HG03095 (cell line): ENCODE data around the gene IKZF1.

Experiments used
- ATAC-seq: cut with Tn5 transposase; IDR thresholded peaks from one replicate; pipeline ENCODE4 v1.9.1; 2021; ENCODE audit warnings: moderate library complexity; ENCODE audit not compliant: unreplicated experiment

The IKZF1 gene

DNA sequence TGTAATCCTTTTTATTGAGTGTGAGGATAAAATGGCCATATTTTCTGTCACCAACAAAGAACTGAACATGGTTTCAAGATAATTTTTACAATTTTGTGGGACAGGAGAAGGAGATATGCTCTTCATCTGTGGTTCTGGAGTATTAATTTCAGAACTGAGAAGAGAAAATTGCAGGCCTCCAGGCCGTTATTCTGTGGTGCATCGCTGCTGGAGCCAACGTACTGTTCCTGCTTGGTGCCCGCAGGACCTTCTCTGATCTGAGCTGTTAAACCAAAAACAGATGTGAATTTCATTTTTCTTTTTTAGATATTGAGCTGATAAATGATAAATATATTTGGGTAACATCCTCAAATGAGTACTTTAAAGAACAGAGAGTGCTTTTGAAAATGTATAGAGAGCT lies 63.9 kb downstream of the IKZF1 start:
- ATAC-seq: no peak

DNA sequence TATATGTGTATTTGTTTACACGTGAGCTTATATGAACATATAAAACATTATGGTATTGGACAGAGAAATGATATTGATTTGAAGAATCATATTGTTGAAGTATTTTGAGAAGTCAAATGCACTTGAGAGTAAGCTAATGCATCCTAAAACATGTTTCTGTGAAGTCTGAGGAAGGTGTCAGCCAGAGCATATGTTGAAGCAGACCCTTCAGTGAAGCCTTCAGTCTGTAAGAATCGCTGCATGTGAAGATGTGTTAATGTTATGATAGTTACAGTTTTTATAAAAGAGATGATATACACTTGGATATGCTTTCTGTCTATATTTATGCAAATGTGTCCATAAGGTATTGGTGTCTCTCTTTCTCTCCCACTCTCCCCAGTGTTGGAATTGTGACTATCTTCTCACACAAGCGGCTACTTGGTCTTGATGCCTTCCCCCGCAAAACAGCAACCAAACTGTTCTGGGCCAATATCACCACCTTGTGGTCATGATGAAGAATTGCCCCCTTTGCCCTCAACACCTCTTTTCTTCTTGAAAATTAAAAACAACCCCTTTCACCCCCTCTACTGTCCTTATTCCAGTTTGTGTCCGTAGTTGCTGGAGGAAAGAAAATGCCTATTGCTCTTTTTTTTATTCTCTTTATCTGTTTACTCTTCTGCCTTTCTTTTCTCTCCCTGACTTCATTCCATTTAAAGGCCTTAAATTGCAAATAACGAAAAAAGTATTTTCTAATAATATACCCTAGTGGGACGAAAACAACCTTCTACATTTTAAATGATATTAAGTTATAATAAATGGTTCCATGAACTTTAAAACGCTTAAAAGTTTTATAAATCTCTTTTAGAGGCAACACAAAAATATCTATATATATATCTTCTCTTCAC lies 64.9 kb downstream of the IKZF1 start:
- no peak for ATAC-seq

DNA sequence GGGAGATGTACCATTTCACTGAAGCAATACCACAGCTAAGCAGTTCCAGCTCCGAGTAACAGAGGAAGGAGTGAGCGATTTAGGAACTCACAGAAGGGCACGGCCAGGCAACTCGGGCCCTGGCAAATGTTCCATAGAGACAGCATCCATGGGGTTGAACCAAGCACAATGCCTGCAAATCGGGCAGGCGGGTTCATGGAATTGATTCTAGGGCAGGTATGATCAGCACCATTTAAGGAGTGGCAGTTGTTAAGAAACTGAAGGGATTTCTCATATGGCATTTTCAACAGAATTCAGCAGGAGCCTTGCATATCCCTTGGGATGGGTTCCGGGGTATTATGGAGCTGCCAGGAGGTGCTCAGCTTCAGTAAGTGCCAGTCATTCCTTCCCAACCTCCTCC lies 66.4 kb downstream of the IKZF1 start:
- no peak for ATAC-seq

DNA sequence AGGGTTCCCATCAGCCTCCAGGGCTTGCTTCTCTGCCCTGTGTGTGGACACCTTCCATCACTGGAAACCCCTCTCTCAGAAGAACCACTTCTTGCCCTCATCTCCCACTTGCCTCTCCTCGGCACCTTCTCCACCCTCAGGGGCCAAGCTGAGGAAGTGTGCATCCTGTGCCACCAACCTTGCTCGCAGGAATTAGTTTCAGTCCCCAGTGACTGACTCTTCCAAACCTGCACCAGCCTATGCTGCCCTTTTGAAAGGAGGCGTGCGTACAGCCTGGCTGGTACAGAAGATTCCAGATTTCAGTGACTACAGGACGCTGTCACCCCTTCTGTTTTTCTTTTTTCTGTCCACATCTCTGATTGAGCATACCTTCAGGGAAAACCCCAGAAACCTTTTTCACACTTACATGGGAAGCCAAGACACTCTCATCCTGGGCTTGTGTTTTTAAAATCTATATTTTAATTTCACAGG lies 67.1 kb downstream of the IKZF1 start:
- ATAC-seq: no peak

DNA sequence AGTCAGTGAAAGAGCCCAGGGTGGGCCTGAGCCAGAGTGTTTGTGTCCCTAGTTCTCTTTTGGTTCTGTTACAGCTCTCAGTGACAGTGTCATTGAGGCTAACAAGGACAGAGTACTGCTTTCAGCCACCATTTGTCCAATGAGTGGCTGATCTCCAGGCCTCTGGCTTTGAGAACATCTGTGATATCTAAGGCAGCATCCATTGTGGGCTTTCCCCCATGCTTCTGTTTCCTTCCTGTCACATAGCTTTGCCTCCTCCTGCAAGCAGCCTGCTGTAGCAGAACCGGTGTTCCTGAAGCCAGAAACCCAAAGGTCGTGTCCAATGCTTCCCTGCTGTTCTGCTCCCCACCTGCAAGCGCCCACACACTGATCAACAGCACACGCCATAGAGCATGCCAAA lies 68.4 kb downstream of the IKZF1 start:
- ATAC-seq: no peak

DNA sequence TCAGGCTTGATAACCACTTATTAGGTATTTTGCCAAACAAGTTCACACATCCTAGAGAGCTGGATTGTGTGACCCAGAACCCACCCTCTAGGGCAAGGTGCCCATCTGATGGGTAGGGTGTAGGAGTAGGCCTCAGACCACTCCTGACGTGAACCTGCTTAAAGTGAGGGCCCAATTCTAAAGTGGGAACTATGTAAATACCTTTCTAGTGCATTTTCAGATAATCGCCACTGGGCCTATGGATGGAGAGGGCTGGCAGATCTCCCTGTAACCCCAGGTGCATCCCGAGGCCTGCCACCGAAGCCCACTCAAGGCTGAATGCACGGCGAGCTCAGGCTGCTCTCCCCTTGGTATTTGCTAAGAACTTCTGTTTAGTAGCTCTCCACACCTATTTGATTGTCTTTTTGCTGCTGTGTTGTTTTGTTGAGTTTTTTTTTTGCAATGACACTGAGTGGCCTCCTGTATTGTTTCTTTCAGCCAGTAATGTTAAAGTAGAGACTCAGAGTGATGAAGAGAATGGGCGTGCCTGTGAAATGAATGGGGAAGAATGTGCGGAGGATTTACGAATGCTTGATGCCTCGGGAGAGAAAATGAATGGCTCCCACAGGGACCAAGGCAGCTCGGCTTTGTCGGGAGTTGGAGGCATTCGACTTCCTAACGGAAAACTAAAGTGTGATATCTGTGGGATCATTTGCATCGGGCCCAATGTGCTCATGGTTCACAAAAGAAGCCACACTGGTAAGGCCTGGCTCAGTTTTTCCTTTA lies 71.7 kb downstream of the IKZF1 start:
- no peak for ATAC-seq

DNA sequence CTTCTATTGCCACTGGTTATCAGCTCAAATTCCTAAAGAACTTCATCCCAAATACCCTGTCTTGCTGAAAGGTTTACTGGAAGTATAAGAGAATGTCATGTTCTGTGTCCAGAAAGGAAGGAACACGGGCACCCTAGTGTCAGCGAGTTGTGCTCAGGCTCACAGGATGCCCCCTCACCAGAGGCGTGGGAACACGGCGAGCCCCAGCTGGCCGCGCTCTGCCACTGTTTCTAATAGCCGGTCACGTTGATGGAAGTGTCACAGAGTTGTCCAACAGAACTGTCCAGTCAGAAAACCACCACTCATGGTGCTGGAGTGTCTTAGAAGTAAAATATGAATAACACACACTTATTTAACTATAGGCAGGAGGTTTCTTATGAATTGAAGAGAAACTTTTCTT lies 72.8 kb downstream of the IKZF1 start:
- ATAC-seq: no peak

DNA sequence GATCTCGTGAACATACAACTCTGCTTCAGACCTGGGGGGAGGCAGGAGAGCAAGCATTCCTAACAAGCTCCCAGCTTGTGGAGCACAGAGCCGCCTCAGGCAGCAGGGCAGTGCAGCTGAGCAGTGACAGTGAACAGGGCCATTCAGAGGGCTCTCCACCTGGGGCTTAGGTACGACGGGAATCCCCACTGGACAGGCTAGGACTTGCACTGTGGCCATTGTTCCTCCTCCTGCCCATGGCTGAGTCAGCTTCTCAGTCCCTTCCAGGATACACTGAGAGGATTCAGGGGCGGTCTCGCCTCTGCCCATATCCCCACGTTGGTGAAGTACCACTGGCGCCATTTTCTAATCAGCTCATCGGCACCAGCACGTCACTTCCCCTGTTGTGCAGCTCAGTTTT lies 74.6 kb downstream of the IKZF1 start:
- no peak for ATAC-seq

DNA sequence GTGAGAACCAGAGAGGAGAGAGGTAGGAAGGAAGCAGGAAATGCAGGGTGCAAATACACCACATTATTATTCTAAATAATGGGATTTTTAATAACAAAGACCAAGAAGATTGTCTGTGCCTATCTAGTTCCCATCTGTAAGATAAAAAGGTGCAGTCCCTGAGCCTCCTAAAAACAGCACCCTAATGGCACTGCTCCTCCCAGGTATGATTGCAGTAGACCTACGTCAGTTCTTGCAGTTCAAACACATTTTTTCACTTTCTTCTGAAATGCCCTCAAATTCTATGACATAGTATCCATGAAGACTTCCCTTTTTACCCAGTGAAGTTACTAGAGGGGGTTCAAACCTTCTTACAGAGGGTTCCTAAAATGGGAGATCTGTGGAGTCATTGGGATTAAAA lies 75.0 kb downstream of the IKZF1 start:
- ATAC-seq: no peak

DNA sequence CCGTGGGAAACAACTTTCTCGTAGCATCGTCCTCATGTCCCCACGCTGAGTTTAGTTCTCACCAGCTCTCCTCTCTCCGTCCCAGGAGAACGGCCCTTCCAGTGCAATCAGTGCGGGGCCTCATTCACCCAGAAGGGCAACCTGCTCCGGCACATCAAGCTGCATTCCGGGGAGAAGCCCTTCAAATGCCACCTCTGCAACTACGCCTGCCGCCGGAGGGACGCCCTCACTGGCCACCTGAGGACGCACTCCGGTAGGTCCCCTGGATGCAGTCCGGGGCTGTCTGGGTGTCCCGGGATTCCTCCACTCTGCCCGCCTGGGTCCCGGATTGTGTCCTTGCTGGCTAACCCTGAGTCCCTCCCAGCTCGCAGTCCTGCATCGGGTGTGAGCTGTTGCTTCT lies 77.9 kb downstream of the IKZF1 start:
- no peak for ATAC-seq

DNA sequence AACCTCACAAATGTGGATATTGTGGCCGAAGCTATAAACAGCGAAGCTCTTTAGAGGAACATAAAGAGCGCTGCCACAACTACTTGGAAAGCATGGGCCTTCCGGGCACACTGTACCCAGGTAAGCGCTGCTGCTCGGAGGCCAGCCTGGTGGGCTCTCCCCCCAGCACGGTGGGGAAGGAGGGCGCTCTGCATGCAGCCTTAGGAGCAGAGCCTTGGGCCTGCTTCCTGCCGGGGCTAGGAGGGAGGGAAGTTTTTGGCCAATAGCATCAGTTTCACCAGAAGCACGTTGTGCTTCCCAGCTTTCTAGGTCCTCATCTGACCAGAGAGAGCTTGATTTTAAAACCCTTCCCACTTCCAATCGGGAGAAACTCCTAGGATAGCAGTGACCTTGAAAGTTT lies 82.8 kb downstream of the IKZF1 start:
- no peak for ATAC-seq

DNA sequence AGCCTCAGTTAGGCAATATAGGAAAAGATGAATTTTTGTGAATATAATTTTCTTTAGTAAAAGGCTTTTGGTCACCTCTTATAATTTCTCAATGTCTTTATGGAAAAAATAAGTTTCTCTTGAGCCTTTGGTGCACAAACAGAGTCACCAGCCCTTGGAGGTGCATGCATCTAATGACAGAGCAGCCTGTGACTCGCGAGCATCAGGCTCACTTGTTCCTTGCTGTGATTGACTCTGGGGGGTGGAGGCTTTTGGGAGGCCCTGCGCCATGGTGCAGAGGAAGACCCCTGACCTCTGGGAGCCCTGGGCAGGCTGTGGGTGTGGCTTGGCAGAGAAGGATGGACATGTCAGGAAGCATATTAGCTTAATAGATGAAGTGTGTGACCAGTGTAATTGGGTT lies 85.4 kb downstream of the IKZF1 start:
- ATAC-seq: no peak

DNA sequence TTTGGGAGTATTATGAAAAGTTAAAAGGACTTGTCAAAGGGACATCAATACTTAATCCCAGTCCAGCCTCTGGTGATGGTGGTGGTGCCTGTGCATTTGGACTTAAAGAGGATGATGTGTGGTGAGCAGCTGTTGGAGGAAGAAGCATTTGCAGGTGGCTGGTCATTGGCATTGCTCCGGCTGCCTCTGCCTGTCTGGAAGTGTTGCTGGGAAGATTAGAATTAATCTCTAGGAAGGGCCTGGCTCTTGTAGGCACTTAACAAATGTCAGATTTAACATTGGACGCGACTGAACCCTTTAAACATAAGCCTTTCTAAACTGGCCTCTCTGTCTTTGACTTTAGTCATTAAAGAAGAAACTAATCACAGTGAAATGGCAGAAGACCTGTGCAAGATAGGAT lies 86.9 kb downstream of the IKZF1 start:
- ATAC-seq: no peak

DNA sequence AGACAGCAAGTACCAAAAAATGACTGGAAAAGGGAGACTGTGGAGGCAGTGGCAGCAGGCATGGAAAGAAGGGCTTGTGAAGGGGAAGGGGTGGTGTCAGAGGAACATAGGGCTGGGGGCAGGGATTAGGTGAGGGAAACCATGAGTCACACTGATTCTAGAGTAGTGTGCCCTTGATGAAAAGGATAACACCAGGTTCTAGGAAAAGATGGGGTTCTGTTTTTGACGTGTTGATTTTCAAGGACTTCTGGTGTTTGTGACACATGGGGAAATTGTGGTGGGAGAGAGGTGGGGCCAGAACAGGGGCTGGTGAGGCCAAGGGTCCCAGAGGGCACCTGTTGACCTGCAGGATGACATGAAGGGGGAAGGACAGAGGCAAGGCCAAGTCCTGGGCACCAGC lies 88.6 kb downstream of the IKZF1 start:
- no peak for ATAC-seq

DNA sequence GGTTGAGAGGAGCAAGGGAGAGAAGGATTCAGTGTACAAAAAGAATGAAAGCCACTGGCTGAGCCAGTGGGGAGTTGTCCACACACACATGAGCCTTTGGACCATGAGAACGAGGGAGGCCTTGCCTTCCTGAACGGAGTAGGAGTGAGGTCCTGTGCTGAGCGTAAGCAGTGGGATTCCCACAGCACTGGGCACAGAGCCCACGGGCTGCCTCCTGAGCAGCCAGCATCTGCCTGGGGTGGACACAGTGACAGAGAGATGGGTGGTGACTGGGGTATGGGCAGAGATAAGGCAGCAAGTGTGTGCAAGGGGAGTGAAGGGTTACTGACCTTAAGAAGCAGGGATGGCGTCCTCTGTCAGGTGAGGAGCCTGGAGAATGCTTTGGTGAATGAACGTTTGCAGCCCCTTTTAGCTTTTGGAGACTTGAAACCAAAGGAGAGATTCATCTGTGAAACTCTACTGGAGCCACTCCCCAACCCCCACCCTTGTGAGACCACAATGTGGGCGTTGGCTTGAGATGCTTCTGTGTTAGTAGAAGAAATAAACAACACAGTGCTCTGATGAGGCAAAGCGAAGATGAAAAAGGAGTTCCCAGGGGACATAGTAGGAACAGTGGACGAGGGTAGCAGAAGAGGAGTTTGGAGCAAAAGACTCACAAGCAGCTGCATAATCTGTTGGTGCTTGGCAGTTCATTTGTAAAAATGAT lies 89.2 kb downstream of the IKZF1 start:
- ATAC-seq: no peak

DNA sequence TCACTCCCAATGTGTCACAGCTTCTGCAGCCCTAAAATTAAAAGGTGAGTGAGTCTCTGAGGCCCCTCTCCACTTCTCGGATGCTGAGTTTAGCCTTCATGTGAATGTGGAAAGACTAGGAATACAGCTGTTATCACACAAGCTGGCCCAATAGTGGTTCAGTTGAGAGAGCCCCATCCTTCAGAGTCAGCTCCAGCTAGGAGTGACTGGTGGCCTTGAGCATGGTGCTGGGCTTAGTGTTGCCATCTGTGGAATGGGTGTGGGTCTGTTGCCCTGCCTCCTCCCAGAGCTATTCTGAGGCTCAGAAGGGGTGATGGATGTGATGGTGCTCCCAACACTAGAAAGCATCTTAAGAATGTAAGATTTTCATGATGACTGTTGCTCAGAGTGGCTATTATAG lies 89.8 kb downstream of the IKZF1 start:
- ATAC-seq: no peak

DNA sequence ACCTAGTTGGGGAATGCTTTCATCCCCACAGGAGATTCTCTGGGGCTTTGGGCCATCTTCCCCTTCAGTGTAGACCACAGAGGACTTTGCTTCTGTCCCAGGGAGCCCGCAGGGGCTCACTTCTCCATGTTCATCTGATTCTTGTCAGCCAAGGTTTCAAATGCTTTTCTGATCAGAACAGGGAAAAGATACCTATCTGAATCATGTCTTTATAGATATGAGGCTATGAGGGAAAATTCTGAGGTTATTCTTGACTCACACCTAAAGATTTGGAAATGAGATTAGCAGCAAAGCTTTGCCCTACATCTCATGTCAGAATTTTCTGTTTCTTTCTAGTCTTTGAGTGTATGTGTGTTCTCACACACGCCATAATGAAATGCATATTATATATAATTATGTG lies 92.3 kb downstream of the IKZF1 start:
- ATAC-seq: peak; percentile 9

DNA sequence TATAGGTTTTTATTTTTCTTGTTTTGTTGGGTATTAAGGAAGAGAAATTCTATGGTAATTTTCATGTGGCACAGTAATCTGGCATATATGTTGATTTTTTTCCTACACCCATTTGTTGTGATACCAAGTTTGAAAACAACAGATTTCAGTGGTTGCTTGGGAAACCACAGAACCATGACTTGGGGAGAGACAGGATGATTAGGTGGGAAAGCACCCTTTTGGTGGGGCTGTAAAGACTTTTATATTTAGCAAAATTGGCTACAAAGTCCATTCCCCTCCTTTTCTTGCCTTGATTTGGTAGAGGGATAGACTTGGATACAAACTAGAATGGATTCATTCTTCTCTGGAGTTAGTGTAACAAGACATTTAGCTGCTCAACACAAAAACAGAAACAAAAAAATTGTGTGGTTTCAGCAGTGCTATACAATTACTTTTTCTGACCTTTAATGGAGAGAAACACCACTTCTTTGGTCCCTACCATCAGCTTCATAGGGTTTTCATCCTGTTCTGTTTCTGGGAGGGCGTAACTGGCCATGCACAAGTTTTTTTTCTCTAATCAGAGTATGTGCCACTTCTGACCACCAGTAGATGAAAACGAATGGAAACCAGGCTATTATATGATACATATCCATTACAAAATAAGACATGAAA lies 92.9 kb downstream of the IKZF1 start:
- peak; percentile 60 for ATAC-seq

DNA sequence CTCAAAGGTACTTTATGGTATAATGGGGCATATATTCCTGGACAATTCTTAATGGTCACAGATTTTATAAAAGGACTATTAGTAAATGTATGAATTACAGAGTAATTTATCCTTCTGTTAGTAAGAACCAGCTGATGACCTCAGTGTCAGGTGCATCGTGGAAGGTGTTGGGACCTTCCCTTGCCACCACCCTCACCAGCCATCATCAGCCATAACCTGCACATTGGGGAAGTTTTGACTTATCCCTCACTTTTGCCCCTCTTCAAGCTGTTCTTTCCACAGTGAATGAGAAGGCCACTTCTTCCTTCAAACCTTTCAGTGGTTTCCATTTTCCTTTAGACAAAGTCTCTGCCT lies 93.4 kb downstream of the IKZF1 start:
- no peak for ATAC-seq

DNA sequence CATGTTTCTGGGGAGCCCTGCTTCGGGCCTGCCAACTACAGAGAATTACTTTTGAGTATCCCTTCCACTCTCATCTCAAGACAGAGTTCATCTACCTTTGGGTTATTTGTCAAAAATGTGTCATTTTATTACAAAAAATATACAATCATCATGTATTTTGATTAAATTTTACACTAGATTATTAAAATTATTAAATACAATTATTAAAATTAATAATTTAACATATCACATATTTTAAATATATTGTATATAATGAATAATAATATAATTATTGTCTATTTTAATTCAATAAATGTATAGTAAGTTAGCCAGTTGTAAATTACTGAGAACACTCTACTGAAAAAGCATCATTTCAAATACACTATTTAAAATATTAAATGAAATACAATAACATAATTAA lies 94.7 kb downstream of the IKZF1 start:
- no peak for ATAC-seq

DNA sequence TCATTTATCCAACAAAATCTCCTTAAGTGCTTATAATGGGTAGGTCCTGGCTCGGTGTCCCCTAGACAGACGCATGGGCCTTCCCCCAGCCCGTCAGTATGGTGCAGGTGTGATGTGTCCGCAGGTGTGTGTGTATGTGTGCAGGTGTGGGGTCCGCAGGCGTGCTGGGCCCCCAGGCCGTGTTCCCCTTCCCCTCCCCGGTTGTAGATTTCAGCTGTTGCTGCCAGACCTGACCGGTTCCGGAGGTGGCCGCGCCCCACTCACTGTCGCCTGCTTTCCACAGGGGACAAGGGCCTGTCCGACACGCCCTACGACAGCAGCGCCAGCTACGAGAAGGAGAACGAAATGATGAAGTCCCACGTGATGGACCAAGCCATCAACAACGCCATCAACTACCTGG lies 95.1 kb downstream of the IKZF1 start:
- ATAC-seq: no peak
